ENCODE results near the gene CDCA4. TPM values are rescaled to one million over a fixed set of nuclear protein-coding genes. Genes with fewer than 3 reads are reported as not detected.

The CDCA4 gene
- total RNA-seq, 1 donor = 41.1 TPM

DNA sequence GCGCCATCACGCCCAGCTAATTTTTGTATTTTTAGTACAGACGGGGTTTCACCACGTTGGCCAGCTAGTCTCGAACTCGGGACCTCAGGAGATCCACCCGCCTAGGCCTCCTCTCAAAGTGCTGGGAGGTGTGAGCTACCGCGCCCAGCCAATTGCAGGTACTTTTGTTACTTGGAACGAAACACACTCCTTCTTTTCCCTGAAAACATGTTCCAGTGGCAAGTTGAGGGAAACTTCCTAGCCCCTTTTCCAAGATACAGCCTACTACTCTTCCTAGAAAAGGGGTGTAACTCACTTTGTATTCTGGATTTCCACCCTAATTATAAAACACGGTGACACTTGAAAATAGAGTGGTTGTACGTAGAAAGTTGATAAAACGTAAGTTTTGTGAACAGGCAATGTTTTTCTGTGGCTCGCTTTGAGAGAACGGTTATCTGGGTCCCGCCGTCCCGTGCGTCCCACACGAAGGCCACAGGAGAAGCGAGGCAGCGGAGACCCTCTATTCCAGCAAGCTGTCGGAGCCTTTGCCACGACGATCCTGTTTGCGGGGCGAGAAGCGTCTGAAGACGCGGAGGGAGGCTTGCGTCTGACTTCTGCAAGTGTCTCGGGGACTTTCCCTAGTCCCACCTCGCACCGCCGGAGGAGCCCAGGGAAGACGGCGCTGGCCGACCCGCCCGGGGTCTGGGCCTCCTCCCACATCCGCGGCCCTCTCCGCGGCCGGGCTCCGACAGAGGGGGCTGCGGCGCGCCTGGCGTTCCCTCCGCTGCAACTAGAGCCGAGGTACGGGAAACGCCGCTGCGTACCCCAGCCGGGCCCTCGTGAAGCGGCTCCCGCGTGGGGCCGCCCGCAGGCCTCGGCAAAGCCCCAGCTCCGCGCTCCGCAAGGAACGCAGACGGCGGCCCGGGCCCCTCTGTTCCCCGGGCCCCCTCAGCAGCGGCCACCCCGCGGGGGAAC lies 745 bp downstream of the CDCA4 start:
- TF ChIP-seq, protein P1, sequence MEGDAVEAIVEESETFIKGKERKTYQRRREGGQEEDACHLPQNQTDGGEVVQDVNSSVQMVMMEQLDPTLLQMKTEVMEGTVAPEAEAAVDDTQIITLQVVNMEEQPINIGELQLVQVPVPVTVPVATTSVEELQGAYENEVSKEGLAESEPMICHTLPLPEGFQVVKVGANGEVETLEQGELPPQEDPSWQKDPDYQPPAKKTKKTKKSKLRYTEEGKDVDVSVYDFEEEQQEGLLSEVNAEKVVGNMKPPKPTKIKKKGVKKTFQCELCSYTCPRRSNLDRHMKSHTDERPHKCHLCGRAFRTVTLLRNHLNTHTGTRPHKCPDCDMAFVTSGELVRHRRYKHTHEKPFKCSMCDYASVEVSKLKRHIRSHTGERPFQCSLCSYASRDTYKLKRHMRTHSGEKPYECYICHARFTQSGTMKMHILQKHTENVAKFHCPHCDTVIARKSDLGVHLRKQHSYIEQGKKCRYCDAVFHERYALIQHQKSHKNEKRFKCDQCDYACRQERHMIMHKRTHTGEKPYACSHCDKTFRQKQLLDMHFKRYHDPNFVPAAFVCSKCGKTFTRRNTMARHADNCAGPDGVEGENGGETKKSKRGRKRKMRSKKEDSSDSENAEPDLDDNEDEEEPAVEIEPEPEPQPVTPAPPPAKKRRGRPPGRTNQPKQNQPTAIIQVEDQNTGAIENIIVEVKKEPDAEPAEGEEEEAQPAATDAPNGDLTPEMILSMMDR (IDR thresholded peaks at IDR 0.05; ENCODE audit: insufficient read depth, low read length) = no peak
- H3K4me3 ChIP-seq (ENCODE audit: low read depth, low read length) = peak overlapping the region; percentile 85
- no peak for DNase-seq (ENCODE audit: low read depth)

DNA sequence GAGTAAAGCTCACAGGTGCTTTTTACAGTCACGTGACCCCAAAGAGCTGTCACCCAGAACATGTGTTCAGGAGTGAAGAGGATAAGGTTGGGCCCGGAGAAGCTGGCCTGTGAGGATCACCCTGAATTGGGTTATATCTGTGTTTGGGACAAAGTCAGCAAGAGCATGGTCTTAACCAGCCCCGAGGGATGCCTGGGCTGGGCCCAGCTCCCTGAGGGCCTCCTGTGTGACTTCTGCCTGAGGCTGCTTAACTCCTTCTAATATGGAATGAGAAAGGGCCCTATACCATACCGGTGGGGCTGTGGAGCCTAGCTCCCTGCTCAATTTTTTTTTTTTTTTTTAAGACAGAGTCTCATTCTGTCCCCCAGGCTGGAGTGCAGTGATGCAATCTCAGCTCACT lies 2.5 kb downstream of the CDCA4 start:
- DNase-seq (ENCODE audit: low read depth) = no peak
- TF ChIP-seq, protein P1 (IDR thresholded peaks at IDR 0.05; ENCODE audit: insufficient read depth, low read length) = no peak
- H3K4me3 ChIP-seq (ENCODE audit: low read depth, low read length) = no peak overlapping the region

DNA sequence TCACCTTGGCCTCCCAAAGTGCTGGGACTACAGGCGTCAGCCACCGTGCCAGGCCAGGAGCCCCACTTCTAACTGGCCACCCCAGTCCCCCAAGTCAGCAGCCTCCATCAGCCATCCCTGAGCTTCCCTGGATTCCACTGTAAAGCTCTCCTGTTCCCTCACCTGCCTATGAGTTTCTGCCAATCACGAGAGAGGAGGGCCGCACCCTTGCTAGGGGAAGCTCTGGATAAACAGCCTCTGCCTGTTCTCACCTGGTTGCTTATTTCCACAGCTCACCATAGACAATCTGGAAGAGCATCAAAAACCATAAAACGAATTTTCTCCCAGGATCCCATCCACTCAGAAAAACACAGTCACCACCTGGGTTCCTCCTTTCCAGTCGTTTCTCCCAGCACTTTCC lies 5.0 kb downstream of the CDCA4 start:
- TF ChIP-seq, protein P1 (IDR thresholded peaks at IDR 0.05; ENCODE audit: insufficient read depth, low read length) = no peak
- DNase-seq (ENCODE audit: low read depth) = no peak
- no peak overlapping the region for H3K4me3 ChIP-seq (ENCODE audit: low read depth, low read length)

DNA sequence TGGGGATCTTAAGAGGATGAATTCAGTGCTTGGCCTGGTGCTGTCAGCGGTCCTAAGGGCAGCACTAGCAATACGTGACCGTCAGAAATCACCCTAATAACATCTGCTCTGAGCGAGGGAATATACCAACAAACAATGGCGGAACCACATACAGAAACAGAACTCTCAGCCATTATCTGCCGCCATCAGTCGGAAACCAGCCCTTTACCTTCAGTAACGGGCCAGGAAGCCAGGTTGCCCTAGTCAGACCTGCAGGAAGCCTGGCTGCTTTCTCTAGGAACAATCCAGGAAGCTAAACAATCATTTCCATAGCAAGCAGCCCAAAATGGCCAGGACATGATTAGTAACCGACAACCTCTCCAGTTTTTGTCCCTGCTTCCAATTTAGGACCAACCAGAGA lies 5.6 kb downstream of the CDCA4 start:
- no peak for DNase-seq (ENCODE audit: low read depth)
- TF ChIP-seq, protein P1 (IDR thresholded peaks at IDR 0.05; ENCODE audit: insufficient read depth, low read length) = no peak
- H3K4me3 ChIP-seq (ENCODE audit: low read depth, low read length) = no peak overlapping the region

DNA sequence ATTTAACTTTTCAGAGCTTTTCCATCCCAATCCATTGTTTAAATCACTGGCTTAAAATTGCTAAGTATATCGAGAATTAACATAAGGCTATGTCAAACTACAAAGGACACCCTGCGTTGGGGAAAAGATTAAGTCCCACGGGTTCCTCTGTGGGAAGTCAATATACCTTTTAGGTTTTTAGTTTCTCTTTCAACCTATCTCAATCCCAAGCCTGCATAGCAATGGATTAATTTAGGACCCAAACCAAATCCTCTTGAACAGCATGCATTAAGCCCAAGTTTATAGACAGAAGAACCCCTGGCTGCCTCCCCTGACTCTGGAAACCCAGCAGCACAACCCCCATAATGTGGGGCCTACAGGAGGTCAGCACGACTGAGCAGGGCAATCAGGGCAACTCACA lies 6.3 kb downstream of the CDCA4 start:
- DNase-seq (ENCODE audit: low read depth) = no peak
- TF ChIP-seq, protein P1 (IDR thresholded peaks at IDR 0.05; ENCODE audit: insufficient read depth, low read length) = no peak

DNA sequence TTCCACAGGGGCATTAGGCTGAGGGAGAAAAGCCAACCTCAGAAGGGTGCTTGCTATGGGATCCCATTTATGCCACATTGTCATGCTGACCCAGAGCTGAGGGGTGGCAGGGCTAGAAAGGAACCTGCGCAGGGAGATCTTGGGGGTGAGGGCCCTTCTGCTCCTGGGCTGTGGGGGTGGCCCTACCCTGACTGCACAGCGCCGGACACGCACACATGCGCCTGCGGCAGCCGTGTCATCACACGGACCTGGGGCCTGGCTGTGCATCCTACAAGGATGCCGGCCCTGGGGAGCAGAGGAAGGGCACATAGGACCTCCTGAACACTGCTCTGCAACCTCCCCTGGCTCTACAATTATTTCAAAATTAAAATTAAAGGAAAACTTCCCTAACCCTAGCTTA lies 6.9 kb downstream of the CDCA4 start:
- TF ChIP-seq, protein P1 (IDR thresholded peaks at IDR 0.05; ENCODE audit: insufficient read depth, low read length) = no peak
- no peak for DNase-seq (ENCODE audit: low read depth)
- H3K4me3 ChIP-seq (ENCODE audit: low read depth, low read length) = no peak overlapping the region

More for the DNA sequence above, 6.3 kb downstream of the CDCA4 start:
- H3K4me3 ChIP-seq (ENCODE audit: low read depth, low read length) = no peak overlapping the region
